ENCODE data around the gene SARS2. TPM values are rescaled to one million over a fixed set of nuclear protein-coding genes. Genes with fewer than 3 reads are reported as not detected.

The SARS2 gene
- total and polyA plus RNA-seq, 2 donors from 2014 or later: 30.6 to 34.8 TPM

DNA sequence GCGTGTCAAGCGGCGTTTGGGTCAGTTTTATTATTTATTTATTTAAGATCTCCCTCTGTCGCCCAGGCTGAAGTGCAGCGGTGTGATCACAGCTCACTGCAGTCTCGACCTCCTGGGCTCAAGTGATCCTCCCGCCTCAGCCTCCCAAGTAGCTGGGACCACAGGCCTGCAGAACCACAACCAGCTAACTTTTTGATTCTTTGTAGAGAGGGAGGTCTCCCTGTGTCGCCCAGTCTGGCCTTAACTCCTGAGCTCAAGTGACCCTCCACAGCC lies 894 bp upstream of the SARS2 start:
- Histone ChIP-seq H3K4me1 (ENCODE audit: control insufficient read depth in 2 of 3, insufficient read depth in 2 of 3, low read depth in 1 of 3, low read length in 3 of 3) (peaks cover 0 to 15% (median 0%) of the 10 kb centered on the region in 3 donors), H3K27ac (ENCODE audit: low read depth in 2 of 2, low read length in 2 of 2) (peak overlapping the region; percentile 49 to 91), H3K36me3 (ENCODE audit: control insufficient read depth in 2 of 3, insufficient read depth in 3 of 3, low read length in 3 of 3) (peaks cover 0 to 5% (median 4%) of the 10 kb centered on the region in 3 donors), H3K9ac (ENCODE audit: low read length in 3 of 3) (peak overlapping the region; percentile 56 to 99 (median 95)), H3K27me3 (ENCODE audit: control insufficient read depth, insufficient read depth, low read length) (no peaks in the 10 kb centered on the region), H3K4me3 (ENCODE audit: low read length in 3 of 3) (peak overlapping the region; percentile 78 to 97 (median 96)), H3K9me3 (ENCODE audit: control insufficient read depth in 2 of 3, insufficient read depth in 1 of 3, low read length in 3 of 3) (no peaks in the 10 kb centered on the region)
- FAIRE-seq: no peak
- TF ChIP-seq, protein P1, sequence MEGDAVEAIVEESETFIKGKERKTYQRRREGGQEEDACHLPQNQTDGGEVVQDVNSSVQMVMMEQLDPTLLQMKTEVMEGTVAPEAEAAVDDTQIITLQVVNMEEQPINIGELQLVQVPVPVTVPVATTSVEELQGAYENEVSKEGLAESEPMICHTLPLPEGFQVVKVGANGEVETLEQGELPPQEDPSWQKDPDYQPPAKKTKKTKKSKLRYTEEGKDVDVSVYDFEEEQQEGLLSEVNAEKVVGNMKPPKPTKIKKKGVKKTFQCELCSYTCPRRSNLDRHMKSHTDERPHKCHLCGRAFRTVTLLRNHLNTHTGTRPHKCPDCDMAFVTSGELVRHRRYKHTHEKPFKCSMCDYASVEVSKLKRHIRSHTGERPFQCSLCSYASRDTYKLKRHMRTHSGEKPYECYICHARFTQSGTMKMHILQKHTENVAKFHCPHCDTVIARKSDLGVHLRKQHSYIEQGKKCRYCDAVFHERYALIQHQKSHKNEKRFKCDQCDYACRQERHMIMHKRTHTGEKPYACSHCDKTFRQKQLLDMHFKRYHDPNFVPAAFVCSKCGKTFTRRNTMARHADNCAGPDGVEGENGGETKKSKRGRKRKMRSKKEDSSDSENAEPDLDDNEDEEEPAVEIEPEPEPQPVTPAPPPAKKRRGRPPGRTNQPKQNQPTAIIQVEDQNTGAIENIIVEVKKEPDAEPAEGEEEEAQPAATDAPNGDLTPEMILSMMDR (IDR thresholded peaks at IDR 0.05; ENCODE audit: borderline replicate concordance, extremely low read depth, insufficient read depth): no peak
- intact Hi-C loops (cut with DNase I): no loop called here
- DNase-seq: no peak

DNA sequence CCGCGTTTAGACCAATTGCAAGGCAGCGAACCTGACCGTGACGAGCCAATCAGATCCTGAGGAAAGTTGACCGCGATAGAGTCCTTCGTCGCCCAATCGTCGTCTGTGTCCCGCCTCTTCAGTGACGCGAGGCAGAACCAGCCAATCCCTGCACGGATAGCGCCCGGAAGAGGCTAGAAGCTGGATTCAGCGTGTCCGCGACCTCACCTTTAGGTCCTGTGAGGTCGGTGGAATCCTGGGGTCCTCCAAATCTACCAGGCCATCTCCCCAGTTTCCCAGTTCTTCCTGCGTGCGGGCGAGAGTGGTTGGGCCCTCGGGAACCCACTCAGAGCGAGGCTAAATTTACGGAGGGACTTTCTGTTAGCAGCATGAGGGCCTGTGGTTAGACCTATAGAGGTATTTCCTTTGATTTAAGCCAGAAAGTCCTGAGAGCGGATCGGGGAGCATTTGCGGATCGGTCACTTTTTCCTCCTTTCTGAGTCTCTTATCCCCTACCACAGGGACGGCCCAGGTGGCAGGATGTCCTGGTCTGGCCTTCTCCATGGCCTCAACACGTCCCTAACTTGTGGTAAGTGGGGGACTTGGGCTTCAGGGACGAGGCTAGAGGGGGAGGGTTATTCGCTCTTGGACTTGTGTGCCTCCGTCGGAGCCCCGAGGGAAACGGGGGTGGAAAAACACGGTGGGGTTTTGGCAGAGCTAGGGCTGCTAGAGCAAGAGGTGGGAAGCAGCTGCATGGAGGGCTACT lies 385 bp upstream of the SARS2 start, which contains the start of gene MRPS12:
TSS of gene MRPS12 (plus strand) at position 169 of the 745 bp plus-strand sequence. CDS start at position 520, 351 bp downstream.
- peak within 1 kb of the TSS; percentile 82 to 91 for H3K27ac ChIP-seq (ENCODE audit: low read depth in 2 of 2, low read length in 2 of 2)
- FAIRE-seq (peak; percentile 98), DNase-seq (peak; percentile 99 to 100 (median 99))
- H3K27me3 ChIP-seq (ENCODE audit: control insufficient read depth, insufficient read depth, low read length): no peaks in the 10 kb centered on the region
- TF ChIP-seq, protein P1 (IDR thresholded peaks at IDR 0.05; ENCODE audit: borderline replicate concordance, extremely low read depth, insufficient read depth): no peak
- intact Hi-C loops (cut with DNase I): no loop called here
- H3K9me3 ChIP-seq (ENCODE audit: control insufficient read depth in 2 of 3, insufficient read depth in 1 of 3, low read length in 3 of 3): no peaks in the 10 kb centered on the region
- peaks cover 0 to 15% (median 0%) of the 10 kb centered on the region in 3 donors for H3K4me1 ChIP-seq (ENCODE audit: control insufficient read depth in 2 of 3, insufficient read depth in 2 of 3, low read depth in 1 of 3, low read length in 3 of 3)
- H3K4me3 ChIP-seq (ENCODE audit: low read length in 3 of 3): peak within 1 kb of the TSS; percentile 78 to 97 (median 96)
- peaks cover 0 to 5% (median 4%) of the 10 kb centered on the region in 3 donors for H3K36me3 ChIP-seq (ENCODE audit: control insufficient read depth in 2 of 3, insufficient read depth in 3 of 3, low read length in 3 of 3)
- H3K9ac ChIP-seq (ENCODE audit: low read length in 3 of 3): peak within 1 kb of the TSS; percentile 71 to 99 (median 95)

DNA sequence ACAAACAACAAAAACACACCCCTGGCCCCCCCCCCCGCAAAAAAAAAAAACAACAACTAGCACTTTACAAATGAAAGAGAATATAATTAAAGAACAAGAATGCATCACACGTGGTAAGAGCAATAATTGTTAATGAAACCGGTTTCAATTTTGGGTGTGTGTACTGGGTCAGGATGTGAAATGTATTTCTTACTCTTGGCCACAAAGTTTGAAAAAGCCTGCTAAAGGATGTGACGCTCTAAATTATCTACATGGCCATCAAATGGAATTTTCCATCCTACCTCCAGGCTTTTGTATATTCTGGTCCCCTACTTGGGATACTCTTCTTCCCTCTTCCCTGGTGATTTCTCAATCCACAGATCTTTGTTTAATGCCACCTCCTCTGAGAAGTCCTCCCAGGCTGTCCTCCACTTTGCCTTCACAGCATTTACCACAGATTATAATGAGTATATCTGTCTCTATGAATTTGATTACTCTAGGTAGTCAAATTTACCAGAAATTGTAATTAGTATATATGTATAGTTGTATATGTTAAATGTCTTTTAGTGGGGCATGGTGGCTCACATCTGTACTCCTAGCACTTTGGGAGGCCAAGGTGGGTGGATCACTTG lies 2.1 kb downstream of the SARS2 start:
- intact Hi-C loops (cut with DNase I): no loop called here
- no peak for FAIRE-seq
- H3K27ac ChIP-seq (ENCODE audit: low read depth in 2 of 2, low read length in 2 of 2): no peak overlapping the region

More for the DNA sequence above, 2.1 kb downstream of the SARS2 start:
- Histone ChIP-seq H3K9ac (ENCODE audit: low read length in 3 of 3) (no peak overlapping the region), H3K4me1 (ENCODE audit: control insufficient read depth in 2 of 3, insufficient read depth in 2 of 3, low read depth in 1 of 3, low read length in 3 of 3) (peaks cover 0 to 15% (median 0%) of the 10 kb centered on the region in 3 donors), H3K27me3 (ENCODE audit: control insufficient read depth, insufficient read depth, low read length) (no peaks in the 10 kb centered on the region), H3K36me3 (ENCODE audit: control insufficient read depth in 2 of 3, insufficient read depth in 3 of 3, low read length in 3 of 3) (peaks cover 0 to 14% (median 8%) of the 10 kb centered on the region in 3 donors), H3K4me3 (ENCODE audit: low read length in 3 of 3) (no peak overlapping the region), H3K9me3 (ENCODE audit: control insufficient read depth in 2 of 3, insufficient read depth in 1 of 3, low read length in 3 of 3) (no peaks in the 10 kb centered on the region)
- DNase-seq: no peak
- TF ChIP-seq, protein P1 (IDR thresholded peaks at IDR 0.05; ENCODE audit: borderline replicate concordance, extremely low read depth, insufficient read depth): no peak
